HUES64 (cell line): ENCODE data around the gene TMBIM4.

Experiments used
- H3K27ac ChIP-seq: 2 replicates; pipeline ENCODE4 v1.7.0; 2013; ENCODE audit warnings: low read depth, low read length, inconsistent platforms
- H3K27me3 ChIP-seq: 2 replicates; pipeline ENCODE4 v1.6.1; 2013; ENCODE audit warnings: mild to moderate bottlenecking, low read length; ENCODE audit not compliant: insufficient read depth
- H3K36me3 ChIP-seq: 2 replicates; pipeline ENCODE4 v1.6.1; 2013; ENCODE audit warnings: mild to moderate bottlenecking, low read length; ENCODE audit not compliant: insufficient read depth
- H3K4me1 ChIP-seq: 2 replicates; pipeline ENCODE4 v1.6.1; 2013; ENCODE audit warnings: mild to moderate bottlenecking, low read length, moderate library complexity; ENCODE audit not compliant: insufficient read depth
- H3K4me3 ChIP-seq: 2 replicates; pipeline ENCODE4 v1.5.1; 2013; ENCODE audit warnings: mild to moderate bottlenecking, low read length, moderate library complexity
- H3K9ac ChIP-seq: 2 replicates; pipeline ENCODE4 v1.6.1; 2013; ENCODE audit warnings: mild to moderate bottlenecking, low read depth, low read length
- H3K9me3 ChIP-seq: 2 replicates; pipeline ENCODE4 v1.6.1; 2013; ENCODE audit warnings: low read depth, low read length; ENCODE audit not compliant: insufficient read depth
- WGBS: fragments of 150-250, 120-280 bp; methylation state at CpG from one replicate; pipeline ENCODE4 v1.1.7; 2013; ENCODE audit warnings: missing lambda C conversion rate; 5-methylcytosine and 5-hydroxymethylcytosine counted together

Gene TMBIM4

GRCh38 chr12:66085998-66086397, 83.8 kb downstream of the TMBIM4 start:
- Histone ChIP-seq H3K4me1 (no peaks in the 10 kb centered on the region), H3K4me3 (no peak overlapping the region), H3K9ac (no peak overlapping the region), H3K9me3 (no peaks in the 10 kb centered on the region), H3K36me3 (no peaks in the 10 kb centered on the region), H3K27ac (no peak overlapping the region), H3K27me3 (no peaks in the 10 kb centered on the region)
- 96% methylated on average over 2 of the region's 2 CpGs for WGBS
